Glutamatergic neuron (in vitro differentiated cells): ENCODE data around the gene NR1I3. TPM values are rescaled to one million over a fixed set of nuclear protein-coding genes. Genes with fewer than 3 reads are reported as not detected.

Experiments
- DNase-seq: peaks from one replicate; pipeline ENCODE4 v3.0.0; 2022
- H3K27ac Mint-ChIP-seq: one replicate; pipeline ENCODE4 v1.8.0; 2020; ENCODE audit warnings: mild to moderate bottlenecking, mixed read lengths, inconsistent platforms; ENCODE audit not compliant: unreplicated experiment
- H3K27me3 Mint-ChIP-seq: one replicate; pipeline ENCODE4 v1.8.0; 2020; ENCODE audit warnings: mild to moderate bottlenecking, moderate library complexity, mixed read lengths, inconsistent platforms; ENCODE audit not compliant: unreplicated experiment
- H3K36me3 Mint-ChIP-seq: one replicate; pipeline ENCODE4 v1.8.0; 2020; ENCODE audit warnings: mild to moderate bottlenecking, mixed read lengths, inconsistent platforms; ENCODE audit not compliant: unreplicated experiment
- H3K4me1 Mint-ChIP-seq: one replicate; pipeline ENCODE4 v1.8.0; 2020; ENCODE audit warnings: mild to moderate bottlenecking, low read depth, mixed read lengths, inconsistent platforms; ENCODE audit not compliant: unreplicated experiment
- H3K4me3 Mint-ChIP-seq: one replicate; pipeline ENCODE4 v1.8.0; 2020; ENCODE audit warnings: mild to moderate bottlenecking, mixed read lengths, inconsistent platforms; ENCODE audit not compliant: unreplicated experiment
- H3K9me3 Mint-ChIP-seq: one replicate; pipeline ENCODE4 v1.8.0; 2020; ENCODE audit warnings: mild to moderate bottlenecking, moderate library complexity, mixed read lengths, inconsistent platforms; ENCODE audit not compliant: unreplicated experiment
- total RNA-seq: library from RNA; stranded (reverse); fragmentation: NEBNext Ultra II Directional; extraction: Animal tissue kit (Norgen Biotek cat#: 25700); gene quantifications from one replicate; pipeline ENCODE4 v1.2.1, GENCODE V29; 2021; ENCODE audit not compliant: unreplicated experiment
- TF ChIP-seq, protein P1 (sequence below): fragments of 200-600 bp; sonication (generic); IDR thresholded peaks from one replicate; pipeline ENCODE4 v1.5.0; 2021; ENCODE audit not compliant: partially characterized antibody, unreplicated experiment

Gene NR1I3
- total RNA-seq, 1 donor from 2014 or later: not detected

- peaks cover 5% of the 10 kb centered on the region for H3K9me3 Mint-ChIP-seq
- no peaks in the 10 kb centered on the region for H3K4me1 Mint-ChIP-seq
- TF ChIP-seq, protein P1, sequence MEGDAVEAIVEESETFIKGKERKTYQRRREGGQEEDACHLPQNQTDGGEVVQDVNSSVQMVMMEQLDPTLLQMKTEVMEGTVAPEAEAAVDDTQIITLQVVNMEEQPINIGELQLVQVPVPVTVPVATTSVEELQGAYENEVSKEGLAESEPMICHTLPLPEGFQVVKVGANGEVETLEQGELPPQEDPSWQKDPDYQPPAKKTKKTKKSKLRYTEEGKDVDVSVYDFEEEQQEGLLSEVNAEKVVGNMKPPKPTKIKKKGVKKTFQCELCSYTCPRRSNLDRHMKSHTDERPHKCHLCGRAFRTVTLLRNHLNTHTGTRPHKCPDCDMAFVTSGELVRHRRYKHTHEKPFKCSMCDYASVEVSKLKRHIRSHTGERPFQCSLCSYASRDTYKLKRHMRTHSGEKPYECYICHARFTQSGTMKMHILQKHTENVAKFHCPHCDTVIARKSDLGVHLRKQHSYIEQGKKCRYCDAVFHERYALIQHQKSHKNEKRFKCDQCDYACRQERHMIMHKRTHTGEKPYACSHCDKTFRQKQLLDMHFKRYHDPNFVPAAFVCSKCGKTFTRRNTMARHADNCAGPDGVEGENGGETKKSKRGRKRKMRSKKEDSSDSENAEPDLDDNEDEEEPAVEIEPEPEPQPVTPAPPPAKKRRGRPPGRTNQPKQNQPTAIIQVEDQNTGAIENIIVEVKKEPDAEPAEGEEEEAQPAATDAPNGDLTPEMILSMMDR: peak; percentile 79
- DNase-seq: peak; percentile 82
- H3K27ac Mint-ChIP-seq: peak overlapping the region; percentile 30
- H3K4me3 Mint-ChIP-seq: no peak overlapping the region
- peaks cover 9% of the 10 kb centered on the region for H3K36me3 Mint-ChIP-seq
- peaks cover 3% of the 10 kb centered on the region for H3K27me3 Mint-ChIP-seq
These were observed 28.1 kb downstream of the NR1I3 start for GRCh38 chr1:161209790-161210409.

DNA sequence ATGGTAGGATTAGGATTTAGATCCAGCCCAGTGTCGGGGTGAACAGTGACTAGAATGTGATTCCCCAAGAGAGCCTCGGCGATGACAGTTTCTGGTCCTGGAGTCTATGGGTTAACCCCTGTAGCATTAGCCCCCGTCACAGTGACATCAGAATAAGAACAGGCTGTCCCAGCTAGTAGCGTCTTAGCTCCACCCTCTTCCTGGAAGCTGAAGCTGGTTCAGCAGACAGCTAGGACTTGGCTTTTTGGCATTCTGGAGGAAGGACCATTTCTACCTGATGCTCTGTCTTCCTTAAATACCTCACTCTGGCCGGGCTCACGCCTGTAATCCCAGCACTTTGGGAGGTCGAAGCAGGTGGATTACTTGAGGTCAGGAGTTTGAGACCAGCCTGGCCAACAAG is 30.8 kb downstream of the NR1I3 start:
- Mint-ChIP-seq H3K36me3 (peaks cover 10% of the 10 kb centered on the region), H3K4me3 (no peak overlapping the region), H3K27ac (no peak overlapping the region), H3K9me3 (peaks cover 4% of the 10 kb centered on the region), H3K27me3 (peaks cover 3% of the 10 kb centered on the region), H3K4me1 (peaks cover 6% of the 10 kb centered on the region)
- TF ChIP-seq, protein P1: no peak
- no peak for DNase-seq

GRCh38 chr1:161206411-161207140 is 31.4 kb downstream of the NR1I3 start:
- Mint-ChIP-seq H3K4me3 (no peak overlapping the region), H3K4me1 (peaks cover 6% of the 10 kb centered on the region), H3K36me3 (peaks cover 10% of the 10 kb centered on the region), H3K9me3 (peaks cover 5% of the 10 kb centered on the region), H3K27ac (no peak overlapping the region), H3K27me3 (peaks cover 2% of the 10 kb centered on the region)
- TF ChIP-seq, protein P1: no peak
- DNase-seq: no peak

DNA sequence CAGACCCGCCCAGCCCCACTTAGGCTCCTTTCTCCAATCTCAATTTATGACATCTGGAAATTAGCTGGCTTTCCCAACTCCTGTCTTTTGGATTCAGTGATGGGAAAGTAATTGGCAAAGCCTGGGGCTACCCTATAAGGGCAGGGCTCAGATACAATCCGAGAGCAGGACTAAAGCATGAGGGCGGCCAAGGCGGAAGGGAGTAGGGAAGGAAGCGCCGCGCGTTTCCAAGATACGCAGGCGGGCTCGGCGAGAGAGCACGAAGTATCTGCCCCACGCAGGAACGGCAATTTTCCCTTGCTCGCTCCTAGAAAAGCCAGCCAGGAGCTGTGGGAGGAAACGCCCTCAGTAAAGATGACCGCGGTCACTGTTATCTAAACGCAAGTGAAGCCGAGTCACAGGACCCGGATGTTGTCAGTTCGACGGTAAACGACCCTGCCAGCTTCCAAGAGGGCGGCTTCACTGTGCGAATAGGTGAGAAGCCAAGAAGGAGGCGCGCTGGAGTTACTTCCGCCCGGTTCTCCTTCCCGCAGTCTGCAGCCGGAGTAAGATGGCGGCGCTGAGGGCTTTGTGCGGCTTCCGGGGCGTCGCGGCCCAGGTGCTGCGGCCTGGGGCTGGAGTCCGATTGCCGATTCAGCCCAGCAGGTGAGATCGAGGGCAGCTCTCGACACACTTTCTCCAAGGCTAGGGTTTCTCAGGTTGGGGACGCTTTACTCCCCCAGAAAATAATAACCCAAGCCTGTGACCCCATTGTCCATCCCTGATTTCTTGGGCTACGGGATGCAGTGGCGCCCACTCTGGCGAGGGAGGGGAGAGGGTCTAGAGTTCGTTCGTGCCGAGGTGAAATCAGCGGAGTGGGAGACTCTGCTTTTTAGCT is 35.9 kb downstream of the NR1I3 start, which contains the start of gene NDUFS2:
TSS of gene NDUFS2 (plus strand) at position 532 of the 877 bp plus-strand sequence. CDS start at position 551, 19 bp downstream.
- peaks cover 6% of the 10 kb centered on the region for H3K27me3 Mint-ChIP-seq
- DNase-seq: peak; percentile 94
- H3K4me3 Mint-ChIP-seq: peak within 1 kb of the TSS; percentile 92
- TF ChIP-seq, protein P1: peak; percentile 36
- peak within 1 kb of the TSS; percentile 98 for H3K27ac Mint-ChIP-seq
- peaks cover 25% of the 10 kb centered on the region for H3K4me1 Mint-ChIP-seq
- peaks cover 6% of the 10 kb centered on the region for H3K9me3 Mint-ChIP-seq
- peaks cover 10% of the 10 kb centered on the region for H3K36me3 Mint-ChIP-seq
